ENCODE measurements around the gene RCSD1.

RCSD1 gene

GRCh38 chr1:167644551-167644950 is 14.5 kb downstream of the RCSD1 start:
- no peak for DNase-seq

- DNase-seq: no peak
Observed at GRCh38 chr1:167645140-167645541, 15.1 kb downstream of the RCSD1 start.

- DNase-seq: no peak
Observed at GRCh38 chr1:167645625-167646414, 15.8 kb downstream of the RCSD1 start.

GRCh38 chr1:167648252-167648849 is 18.3 kb downstream of the RCSD1 start:
- no peak for DNase-seq

- peak; percentile 10 for DNase-seq
Observed at GRCh38 chr1:167648978-167649744, 19.1 kb downstream of the RCSD1 start.

- DNase-seq: peak; percentile 23
Observed at GRCh38 chr1:167650269-167651160, 20.5 kb downstream of the RCSD1 start.

- DNase-seq: no peak
Observed at GRCh38 chr1:167651161-167651693, 21.2 kb downstream of the RCSD1 start.

GRCh38 chr1:167654975-167655575 is 25.0 kb downstream of the RCSD1 start:
- DNase-seq: no peak

- no peak for DNase-seq
Observed at GRCh38 chr1:167656657-167657056, 26.6 kb downstream of the RCSD1 start.

GRCh38 chr1:167658574-167659328 is 28.7 kb downstream of the RCSD1 start:
- no peak for DNase-seq

- DNase-seq: no peak
Observed at GRCh38 chr1:167659450-167659849, 29.4 kb downstream of the RCSD1 start.

GRCh38 chr1:167659881-167660280 is 29.8 kb downstream of the RCSD1 start:
- DNase-seq: no peak

GRCh38 chr1:167661527-167662426 is 31.7 kb downstream of the RCSD1 start:
- no peak for DNase-seq

- peak; percentile 34 for DNase-seq
Observed at GRCh38 chr1:167663002-167663772, 33.2 kb downstream of the RCSD1 start.

- DNase-seq: no peak
Observed at GRCh38 chr1:167665469-167665868, 35.4 kb downstream of the RCSD1 start.

GRCh38 chr1:167666416-167666815 is 36.4 kb downstream of the RCSD1 start:
- DNase-seq: no peak

- DNase-seq: no peak
Observed at GRCh38 chr1:167667536-167667935, 37.5 kb downstream of the RCSD1 start.

GRCh38 chr1:167668108-167668507 is 38.1 kb downstream of the RCSD1 start:
- no peak for DNase-seq
